ENCODE measurements around the gene KIF3B.
A peak's percentile ranks its signal among the peaks of the same experiment; 100 is the strongest.

KIF3B gene

GRCh38 chr20:32277361-32278198 is at the start of gene KIF3B:
TSS of gene KIF3B (plus strand) at chr20:32277651. CDS start at chr20:32309778, 32,127 bp downstream.
- no peaks in the 10 kb centered on the region for H3K27me3 Mint-ChIP-seq
- peak within 1 kb of the TSS; percentile 97 for H3K4me3 Mint-ChIP-seq
- H3K36me3 Mint-ChIP-seq = peaks cover 11% of the 10 kb centered on the region
- no peaks in the 10 kb centered on the region for H3K9me3 Mint-ChIP-seq (ENCODE audit: low read depth)
- H3K4me1 Mint-ChIP-seq (ENCODE audit: low read depth) = peaks cover 51% of the 10 kb centered on the region
- peak within 1 kb of the TSS; percentile 95 for H3K27ac Mint-ChIP-seq

DNA sequence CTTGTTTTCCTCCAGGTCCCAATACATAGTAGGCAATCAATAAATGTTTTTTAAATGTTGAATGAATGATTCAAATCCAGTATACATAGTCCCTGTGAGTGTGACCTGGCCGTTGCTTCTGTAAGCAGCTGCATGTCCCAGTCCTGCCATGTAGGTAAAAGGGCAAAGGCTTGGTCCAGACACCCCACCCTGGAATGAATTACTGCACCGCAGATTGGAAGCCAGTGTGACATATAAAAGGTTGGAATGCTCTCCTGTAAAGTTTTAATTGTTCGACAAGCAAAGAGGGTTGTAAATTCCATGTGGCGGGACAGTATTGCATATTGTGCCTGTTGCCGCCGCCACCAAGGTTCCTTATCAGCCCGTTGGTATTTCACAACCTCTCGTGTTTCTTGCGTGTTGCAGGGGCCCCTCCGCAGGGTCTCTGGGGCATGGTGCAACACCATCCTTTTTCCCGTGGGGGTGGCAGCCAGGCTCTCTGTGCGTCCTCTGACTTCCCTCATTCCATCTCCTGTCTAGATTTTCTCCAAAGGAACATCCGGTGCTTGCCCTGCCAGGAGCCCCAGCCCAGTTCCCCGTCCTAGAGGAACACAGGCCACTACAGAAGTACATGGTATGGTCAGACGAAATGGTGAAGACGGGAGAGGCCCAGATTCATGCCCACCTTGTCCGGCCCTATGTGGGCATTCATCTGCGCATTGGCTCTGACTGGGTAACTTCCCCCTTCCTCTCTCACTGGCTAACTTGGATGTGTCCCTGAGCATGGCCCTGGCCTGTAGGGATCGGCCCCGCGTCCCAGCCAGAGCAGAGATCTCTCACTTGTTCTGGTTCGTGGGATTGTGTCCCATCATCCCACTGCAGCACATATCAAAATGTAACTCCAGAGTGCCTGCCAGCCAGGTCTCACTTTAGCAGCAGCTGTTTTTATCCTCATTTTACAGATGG is 49.4 kb upstream of the KIF3B start:
- Mint-ChIP-seq H3K9me3 (ENCODE audit: low read depth) (no peaks in the 10 kb centered on the region), H3K36me3 (peaks cover 19% of the 10 kb centered on the region), H3K27me3 (no peaks in the 10 kb centered on the region), H3K4me3 (no peak overlapping the region), H3K27ac (peak overlapping the region; percentile 46), H3K4me1 (ENCODE audit: low read depth) (peaks cover 28% of the 10 kb centered on the region)

DNA sequence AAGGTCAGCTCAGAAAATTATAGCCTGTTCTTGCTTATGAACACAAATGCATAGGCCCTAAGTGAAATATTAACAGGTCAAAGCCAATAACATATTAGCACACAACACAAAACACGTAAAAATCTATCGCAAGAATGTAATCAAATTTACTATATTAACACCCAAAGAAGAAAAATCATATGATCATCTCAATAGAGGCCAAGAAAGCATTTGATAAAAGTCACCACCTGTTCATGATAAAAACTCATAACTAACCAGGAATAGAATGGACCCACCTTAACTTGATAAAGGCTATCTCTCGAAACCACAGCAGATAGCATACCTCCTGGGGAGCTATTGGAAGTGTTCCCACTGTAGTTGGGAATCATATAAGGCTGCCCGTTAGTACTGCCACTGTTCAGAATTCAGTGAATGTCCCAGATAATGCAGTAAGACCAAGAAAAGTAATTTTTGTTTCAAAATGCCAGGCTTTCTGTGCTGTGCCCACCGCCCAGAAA is 48.2 kb upstream of the KIF3B start:
- Mint-ChIP-seq H3K27me3 (no peaks in the 10 kb centered on the region), H3K27ac (peak overlapping the region; percentile 79), H3K4me1 (ENCODE audit: low read depth) (peaks cover 35% of the 10 kb centered on the region), H3K9me3 (ENCODE audit: low read depth) (no peaks in the 10 kb centered on the region), H3K36me3 (peaks cover 23% of the 10 kb centered on the region), H3K4me3 (no peak overlapping the region)

GRCh38 chr20:32230707-32231106 is 46.7 kb upstream of the KIF3B start:
- H3K27ac Mint-ChIP-seq = peak overlapping the region; percentile 91
- peaks cover 22% of the 10 kb centered on the region for H3K36me3 Mint-ChIP-seq
- peaks cover 36% of the 10 kb centered on the region for H3K4me1 Mint-ChIP-seq (ENCODE audit: low read depth)
- no peak overlapping the region for H3K4me3 Mint-ChIP-seq
- H3K9me3 Mint-ChIP-seq (ENCODE audit: low read depth) = no peaks in the 10 kb centered on the region
- H3K27me3 Mint-ChIP-seq = no peaks in the 10 kb centered on the region

- Mint-ChIP-seq H3K4me3 (peak overlapping the region; percentile 68), H3K4me1 (ENCODE audit: low read depth) (peaks cover 36% of the 10 kb centered on the region), H3K9me3 (ENCODE audit: low read depth) (no peaks in the 10 kb centered on the region), H3K27me3 (no peaks in the 10 kb centered on the region), H3K36me3 (peaks cover 24% of the 10 kb centered on the region), H3K27ac (peak overlapping the region; percentile 91)
Observed at GRCh38 chr20:32231245-32231644, 46.2 kb upstream of the KIF3B start.

- H3K27ac Mint-ChIP-seq = peak overlapping the region; percentile 91
- peaks cover 37% of the 10 kb centered on the region for H3K4me1 Mint-ChIP-seq (ENCODE audit: low read depth)
- H3K9me3 Mint-ChIP-seq (ENCODE audit: low read depth) = no peaks in the 10 kb centered on the region
- no peaks in the 10 kb centered on the region for H3K27me3 Mint-ChIP-seq
- H3K36me3 Mint-ChIP-seq = peaks cover 26% of the 10 kb centered on the region
- H3K4me3 Mint-ChIP-seq = peak overlapping the region; percentile 68
Observed at GRCh38 chr20:32231847-32232246, 45.6 kb upstream of the KIF3B start.

DNA sequence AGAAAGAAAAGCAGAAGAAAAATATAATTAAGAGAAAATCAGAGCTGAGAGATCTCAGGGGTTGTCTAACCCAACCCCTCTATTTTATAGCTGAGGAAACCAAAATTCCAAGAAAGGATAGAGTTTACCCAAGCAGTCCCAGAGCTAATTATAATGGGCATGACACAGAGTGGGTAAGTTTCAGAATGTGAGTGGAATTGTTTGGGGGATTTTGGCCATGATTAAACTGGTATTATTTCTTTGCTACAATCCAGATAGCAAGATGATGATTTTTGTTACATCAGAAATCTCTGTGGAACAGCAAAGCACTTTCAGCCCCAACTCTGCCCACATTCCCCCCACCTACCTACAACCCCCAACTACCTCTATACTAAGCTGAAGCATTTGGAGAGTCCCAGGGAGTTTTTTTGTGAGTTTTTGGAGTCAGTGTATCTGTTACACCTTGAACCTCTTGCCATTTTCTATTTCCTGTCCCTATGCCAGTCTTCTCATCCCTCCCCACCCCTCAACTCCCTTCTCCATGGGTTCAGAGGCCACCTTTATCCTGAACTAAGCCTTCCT is 45.0 kb upstream of the KIF3B start:
- Mint-ChIP-seq H3K27ac (peak overlapping the region; percentile 91), H3K4me3 (peak overlapping the region; percentile 68), H3K4me1 (ENCODE audit: low read depth) (peaks cover 40% of the 10 kb centered on the region), H3K27me3 (no peaks in the 10 kb centered on the region), H3K9me3 (ENCODE audit: low read depth) (no peaks in the 10 kb centered on the region), H3K36me3 (peaks cover 26% of the 10 kb centered on the region)

DNA sequence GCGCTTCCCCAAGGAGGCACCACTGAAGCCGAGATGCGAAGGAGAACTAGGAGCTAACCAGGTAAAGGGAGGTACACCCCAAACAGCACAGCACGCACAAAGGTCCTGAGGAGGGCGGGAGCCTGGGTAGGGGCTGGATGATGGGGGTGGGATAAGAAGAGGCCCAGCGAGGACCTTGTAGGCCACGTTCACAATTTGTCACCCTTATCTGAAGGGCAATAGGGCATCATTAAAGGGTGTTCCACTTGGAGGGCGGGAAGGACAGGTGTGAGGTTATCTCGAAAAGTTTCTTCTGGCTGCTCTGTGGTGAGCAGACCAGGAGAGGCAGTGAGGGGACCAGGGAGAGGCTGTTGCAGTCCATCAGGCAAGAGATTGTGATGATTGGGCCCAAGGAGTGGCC is 44.2 kb upstream of the KIF3B start:
- peaks cover 26% of the 10 kb centered on the region for H3K36me3 Mint-ChIP-seq

GRCh38 chr20:32234135-32234808 is 43.2 kb upstream of the KIF3B start:
- Mint-ChIP-seq H3K27ac (peak overlapping the region; percentile 10), H3K36me3 (peaks cover 24% of the 10 kb centered on the region), H3K27me3 (no peaks in the 10 kb centered on the region), H3K4me1 (ENCODE audit: low read depth) (peaks cover 38% of the 10 kb centered on the region), H3K9me3 (ENCODE audit: low read depth) (no peaks in the 10 kb centered on the region), H3K4me3 (no peak overlapping the region)

More for the DNA sequence above, 44.2 kb upstream of the KIF3B start:
- no peaks in the 10 kb centered on the region for H3K9me3 Mint-ChIP-seq (ENCODE audit: low read depth)
- H3K4me3 Mint-ChIP-seq = peak overlapping the region; percentile 57
- peaks cover 40% of the 10 kb centered on the region for H3K4me1 Mint-ChIP-seq (ENCODE audit: low read depth)
- H3K27ac Mint-ChIP-seq = peak overlapping the region; percentile 91
- H3K27me3 Mint-ChIP-seq = no peaks in the 10 kb centered on the region

- Mint-ChIP-seq H3K27ac (peak overlapping the region; percentile 81), H3K9me3 (ENCODE audit: low read depth) (no peaks in the 10 kb centered on the region), H3K27me3 (no peaks in the 10 kb centered on the region), H3K4me3 (no peak overlapping the region), H3K36me3 (peaks cover 23% of the 10 kb centered on the region), H3K4me1 (ENCODE audit: low read depth) (peaks cover 45% of the 10 kb centered on the region)
Observed at GRCh38 chr20:32235331-32236047, 42.0 kb upstream of the KIF3B start.

DNA sequence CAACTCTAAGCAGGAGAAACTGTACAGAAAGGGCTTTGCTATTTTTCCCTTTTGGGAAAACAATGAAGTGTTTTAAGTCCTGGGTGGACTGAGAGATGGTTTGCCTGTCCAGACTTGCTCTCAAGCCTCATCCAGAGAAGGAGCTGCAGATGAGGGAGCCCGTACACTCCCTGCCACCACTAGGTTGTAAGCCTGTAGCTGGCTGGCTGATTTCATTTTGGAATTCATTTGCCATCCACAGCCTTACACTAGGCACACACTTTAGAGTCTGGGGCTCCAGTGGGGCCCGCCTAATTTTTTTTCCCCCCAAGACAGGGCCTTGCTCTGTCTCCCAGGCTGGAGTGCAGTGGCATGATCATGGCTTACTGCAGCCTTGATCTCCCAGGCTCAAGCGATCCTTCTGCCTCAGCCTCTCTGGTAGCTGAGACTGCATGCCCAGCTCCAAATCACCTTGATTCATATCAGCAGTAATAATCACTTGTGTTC is 41.4 kb upstream of the KIF3B start:
- H3K4me3 Mint-ChIP-seq = no peak overlapping the region
- H3K9me3 Mint-ChIP-seq (ENCODE audit: low read depth) = no peaks in the 10 kb centered on the region
- H3K36me3 Mint-ChIP-seq = peaks cover 19% of the 10 kb centered on the region
- H3K4me1 Mint-ChIP-seq (ENCODE audit: low read depth) = peaks cover 42% of the 10 kb centered on the region
- H3K27ac Mint-ChIP-seq = no peak overlapping the region
- no peaks in the 10 kb centered on the region for H3K27me3 Mint-ChIP-seq

DNA sequence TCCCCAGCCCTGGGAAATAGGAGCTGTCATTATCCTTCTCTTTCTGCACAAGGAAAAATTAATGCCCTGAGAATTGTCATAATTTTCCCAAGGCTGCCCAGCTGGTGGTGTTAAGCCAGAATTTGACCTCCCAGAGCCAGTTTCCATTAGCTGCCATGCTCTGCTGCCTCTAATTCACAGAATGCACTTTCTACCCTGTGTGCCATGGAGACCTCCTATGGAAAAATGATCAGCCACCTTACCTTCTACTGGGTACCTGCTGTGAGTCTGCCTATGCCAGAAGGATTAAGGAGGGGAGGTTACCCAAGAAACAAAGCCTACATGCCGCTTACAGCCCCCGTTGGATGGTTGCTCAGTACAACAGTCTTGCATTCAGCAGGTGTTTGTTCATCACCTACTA is 40.6 kb upstream of the KIF3B start:
- H3K27ac Mint-ChIP-seq = no peak overlapping the region
- peaks cover 14% of the 10 kb centered on the region for H3K36me3 Mint-ChIP-seq
- peaks cover 35% of the 10 kb centered on the region for H3K4me1 Mint-ChIP-seq (ENCODE audit: low read depth)
- no peaks in the 10 kb centered on the region for H3K27me3 Mint-ChIP-seq
- H3K4me3 Mint-ChIP-seq = no peak overlapping the region
- no peaks in the 10 kb centered on the region for H3K9me3 Mint-ChIP-seq (ENCODE audit: low read depth)

- Mint-ChIP-seq H3K27me3 (no peaks in the 10 kb centered on the region), H3K4me1 (ENCODE audit: low read depth) (peaks cover 29% of the 10 kb centered on the region), H3K4me3 (no peak overlapping the region), H3K36me3 (peaks cover 14% of the 10 kb centered on the region), H3K9me3 (ENCODE audit: low read depth) (no peaks in the 10 kb centered on the region), H3K27ac (peak overlapping the region; percentile 5)
Observed at GRCh38 chr20:32237419-32237818, 40.0 kb upstream of the KIF3B start.

All from activated naive CD8-positive, alpha-beta T cell (primary cell).